Measurements from ENCODE around the gene ZNF580.

ZNF580 gene

DNA sequence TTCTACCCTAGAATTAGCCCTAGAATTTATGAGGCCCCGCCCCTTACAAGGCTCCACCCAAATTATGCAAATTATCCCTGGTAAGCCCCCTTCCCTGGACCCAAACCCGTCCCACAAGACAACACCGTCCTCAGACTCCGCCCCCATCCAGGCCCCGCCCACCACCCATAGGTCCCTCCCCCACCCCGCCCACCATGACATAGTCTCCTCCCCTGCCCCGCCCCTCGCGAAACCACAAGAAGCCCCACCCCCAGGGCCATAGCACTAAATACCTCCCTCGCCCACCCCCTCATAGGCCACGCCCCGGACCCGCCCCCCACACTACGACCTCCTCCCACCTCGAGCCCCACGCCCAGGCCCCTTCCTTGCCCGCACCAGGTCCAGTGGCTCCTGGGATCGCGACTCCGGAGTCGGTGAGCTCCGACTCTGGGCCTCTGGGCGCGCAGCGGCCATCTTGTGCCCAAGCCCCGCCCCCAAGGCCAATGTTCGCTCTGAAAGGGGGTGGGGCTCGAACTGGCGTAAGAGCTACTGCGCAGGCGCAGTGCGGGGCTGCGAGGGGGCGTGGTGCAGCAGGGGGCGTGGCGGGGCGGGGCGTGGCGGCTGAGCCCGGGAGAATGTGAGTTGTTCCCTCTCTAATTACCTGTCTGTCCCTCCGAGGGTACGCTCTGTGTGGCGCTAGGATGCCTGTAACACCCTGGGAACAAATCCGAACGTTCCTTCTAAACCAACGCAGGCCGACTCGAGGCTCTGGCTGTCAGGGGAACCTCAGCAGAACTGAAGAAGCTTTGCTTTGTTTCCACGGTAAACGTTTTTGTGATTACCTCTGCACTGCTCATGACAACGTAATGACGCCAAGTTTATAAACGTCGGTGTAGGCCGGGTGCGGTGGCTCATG, 16.4 kb upstream of the ZNF580 start, which contains the start of gene ZNF784:
TSS of gene ZNF784 (minus strand) at position 458 of the 895 bp plus-strand sequence. CDS start at position 453, 5 bp downstream.
- DNase-seq = peak; percentile 89 to 94

DNA sequence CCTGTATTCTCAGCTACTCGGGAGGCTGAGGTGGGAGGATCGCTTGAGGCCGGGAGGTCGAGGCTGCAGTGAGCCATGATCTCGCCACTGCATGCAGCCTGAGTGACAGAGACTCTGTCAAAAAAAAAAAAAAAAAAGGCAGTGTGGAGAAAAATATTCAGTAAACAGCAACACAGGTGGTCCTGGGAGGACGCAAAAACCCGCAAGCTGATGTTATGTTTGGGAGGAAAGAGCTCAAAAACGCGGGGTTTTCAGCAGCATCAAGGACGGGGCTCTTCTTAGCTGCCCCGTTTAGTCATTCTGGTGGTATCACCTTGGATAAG, 15.8 kb upstream of the ZNF580 start:
- no peak for DNase-seq

DNA sequence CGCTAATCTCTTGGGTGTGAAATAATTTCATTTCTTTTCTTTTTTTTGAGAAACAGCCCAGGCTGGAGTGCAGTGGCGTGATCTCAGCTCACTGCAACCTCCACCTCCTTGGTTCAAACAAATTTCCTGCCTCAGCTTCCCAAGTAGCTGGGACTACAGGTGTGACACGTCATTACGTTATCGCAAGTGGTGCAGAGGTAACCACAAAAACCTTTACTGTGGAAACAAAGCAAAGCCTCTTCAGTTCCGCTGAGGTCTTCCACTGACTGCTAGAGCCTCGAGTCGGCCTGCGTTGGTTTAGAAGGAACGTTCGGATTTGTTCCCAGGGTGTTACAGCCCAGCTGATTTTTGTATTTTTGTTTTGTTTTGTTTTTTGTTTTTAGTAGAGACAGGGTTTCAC, 14.5 kb upstream of the ZNF580 start:
- DNase-seq = no peak

DNA sequence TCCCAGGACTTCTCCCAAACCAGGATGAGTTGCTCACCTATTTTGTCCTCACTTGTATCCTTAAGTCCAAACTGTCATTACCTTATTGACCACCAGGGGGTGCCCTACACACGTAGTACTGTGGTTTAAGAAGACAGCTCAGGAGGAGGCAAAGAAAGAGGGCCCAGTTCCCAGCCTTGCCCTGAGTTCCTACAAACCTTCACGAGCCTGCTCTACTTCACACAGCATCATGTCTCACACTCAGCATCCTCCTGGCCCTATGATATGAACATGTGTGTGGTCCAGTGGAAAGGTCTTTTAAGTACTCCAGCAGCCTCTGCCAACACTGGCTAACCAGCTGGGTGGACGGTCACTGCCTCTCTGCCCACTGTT, 8.4 kb upstream of the ZNF580 start:
- peak; percentile 85 to 94 for DNase-seq

DNA sequence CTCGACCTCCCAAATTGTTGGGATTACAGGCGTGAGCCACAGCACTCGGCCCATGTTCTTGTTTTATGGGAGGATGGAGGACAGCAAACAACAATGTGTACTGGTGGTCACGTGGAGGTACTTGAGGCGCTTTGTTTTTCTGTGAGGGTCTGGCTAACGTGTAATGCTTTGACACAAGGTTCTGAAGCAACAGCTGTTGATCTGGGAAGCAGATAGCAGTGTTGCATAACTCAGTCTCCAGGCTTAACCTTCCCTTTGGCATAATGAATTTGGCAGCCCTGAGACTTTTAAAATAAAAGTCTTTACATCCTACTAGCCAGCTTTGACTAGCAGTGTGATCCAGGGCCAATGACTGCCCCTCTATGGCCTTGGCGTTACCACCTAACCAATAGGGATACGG, 6.9 kb upstream of the ZNF580 start:
- no peak for DNase-seq

DNA sequence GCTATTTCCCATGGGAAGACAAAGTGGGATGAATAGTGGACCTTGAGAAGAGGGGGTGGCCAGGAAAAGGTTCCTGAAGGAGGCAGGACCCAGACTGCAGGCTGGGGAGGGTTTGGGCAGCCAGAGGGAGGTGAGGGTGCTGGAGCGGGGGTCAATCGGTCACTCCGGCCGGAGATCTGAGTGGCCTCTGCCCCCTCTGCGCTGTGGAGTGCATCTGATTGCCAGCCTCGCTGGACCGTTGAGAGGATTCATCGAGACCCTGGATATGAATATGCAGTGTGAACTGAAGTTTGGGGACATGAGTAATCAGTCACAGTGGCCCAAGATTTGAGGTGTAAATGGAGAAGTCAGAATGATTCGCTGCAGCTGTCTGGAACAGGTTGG, 5.5 kb upstream of the ZNF580 start:
- no peak for DNase-seq

DNA sequence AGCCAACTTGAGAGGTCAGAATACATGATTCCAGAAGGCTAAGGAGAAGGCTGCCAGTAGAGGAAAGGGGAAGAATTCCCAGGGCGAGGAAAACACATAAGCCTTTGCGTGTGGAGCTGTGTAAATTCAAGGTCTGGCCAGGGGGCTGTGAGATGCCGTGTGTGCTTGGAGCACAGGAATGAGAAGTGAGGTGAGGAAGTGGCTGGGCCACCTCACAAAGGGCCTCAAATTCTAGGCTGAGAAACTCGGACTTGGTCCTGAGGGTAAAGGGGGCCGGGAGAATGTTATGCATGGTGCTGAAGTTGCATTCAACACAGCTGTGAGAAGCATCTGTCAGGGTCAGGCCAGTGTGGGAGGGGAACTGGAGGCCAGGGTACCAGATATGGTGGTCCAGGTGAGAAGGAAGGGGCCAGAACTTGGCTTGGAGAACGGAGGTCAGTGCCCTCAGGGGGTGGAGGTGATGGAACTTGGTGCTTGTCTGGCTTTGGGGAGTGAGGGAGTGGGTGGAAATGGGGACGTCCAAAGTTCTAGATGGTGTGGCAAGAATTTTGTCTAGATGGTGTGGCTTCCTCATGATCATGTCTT, 4.9 kb upstream of the ZNF580 start:
- no peak for DNase-seq

DNA sequence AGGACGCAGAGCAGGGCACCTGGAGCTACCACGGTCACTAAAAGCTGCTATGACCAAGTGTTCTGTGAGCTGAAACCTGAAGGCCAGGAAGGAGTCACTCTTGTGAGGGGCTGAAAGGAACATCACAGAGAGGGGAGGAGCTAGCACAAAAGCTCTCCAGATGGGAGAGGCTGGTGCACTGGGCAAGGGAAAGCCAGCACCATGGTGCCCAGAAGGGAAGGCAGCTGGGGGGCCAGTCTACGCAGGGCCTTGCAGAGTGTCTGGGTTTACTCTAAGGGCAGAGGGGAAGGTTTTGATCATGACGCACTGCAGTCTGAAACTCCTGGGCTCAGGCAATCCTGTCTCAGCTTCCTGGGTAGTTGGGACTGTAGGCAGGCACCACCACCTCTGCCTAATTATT, 4.1 kb upstream of the ZNF580 start:
- DNase-seq = no peak

DNA sequence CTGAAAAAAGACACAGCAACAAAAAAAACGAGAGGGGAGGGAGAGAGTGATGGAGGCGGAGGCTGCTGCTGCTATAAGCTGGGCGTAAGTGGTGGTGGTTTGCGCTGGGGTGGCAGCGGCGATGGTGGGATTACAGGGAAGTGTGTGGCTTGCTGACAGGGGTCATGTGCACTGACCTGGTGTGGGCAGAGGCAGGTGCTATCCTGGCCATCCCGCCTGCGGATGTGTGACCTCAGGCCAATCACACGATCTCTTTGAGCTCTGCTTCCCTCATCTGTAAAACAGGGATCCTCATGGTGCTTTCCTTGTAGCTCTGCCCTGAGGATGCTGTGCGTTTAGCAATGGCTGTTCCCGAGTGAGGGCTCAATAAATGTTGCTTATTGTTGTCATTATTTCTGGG, 3.3 kb upstream of the ZNF580 start:
- no peak for DNase-seq

DNA sequence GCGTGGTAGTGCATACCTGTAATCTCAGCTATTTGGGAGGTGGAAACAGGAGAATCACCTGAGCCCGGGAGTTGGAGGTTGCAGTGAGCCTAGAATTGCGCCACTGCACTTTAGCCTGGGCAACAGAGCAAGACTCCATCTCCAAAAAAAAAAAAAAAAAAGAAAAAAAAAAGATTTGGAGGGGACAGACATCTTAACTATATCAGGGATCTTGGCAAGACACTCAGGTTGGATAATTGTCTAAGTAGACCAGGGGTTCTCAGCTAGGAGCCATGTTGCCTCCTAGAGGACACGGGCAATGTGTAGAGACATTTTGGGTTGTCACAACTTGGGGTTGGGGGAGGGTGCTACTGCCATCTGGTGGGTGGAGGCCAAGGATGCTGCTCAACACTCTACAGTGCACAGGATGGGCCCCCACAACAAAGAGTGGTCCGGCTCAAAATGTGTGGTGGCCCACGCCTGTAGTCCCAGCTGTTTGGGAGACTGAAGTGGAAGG, 1.9 kb upstream of the ZNF580 start:
- peak; percentile 77 to 80 for DNase-seq

DNA sequence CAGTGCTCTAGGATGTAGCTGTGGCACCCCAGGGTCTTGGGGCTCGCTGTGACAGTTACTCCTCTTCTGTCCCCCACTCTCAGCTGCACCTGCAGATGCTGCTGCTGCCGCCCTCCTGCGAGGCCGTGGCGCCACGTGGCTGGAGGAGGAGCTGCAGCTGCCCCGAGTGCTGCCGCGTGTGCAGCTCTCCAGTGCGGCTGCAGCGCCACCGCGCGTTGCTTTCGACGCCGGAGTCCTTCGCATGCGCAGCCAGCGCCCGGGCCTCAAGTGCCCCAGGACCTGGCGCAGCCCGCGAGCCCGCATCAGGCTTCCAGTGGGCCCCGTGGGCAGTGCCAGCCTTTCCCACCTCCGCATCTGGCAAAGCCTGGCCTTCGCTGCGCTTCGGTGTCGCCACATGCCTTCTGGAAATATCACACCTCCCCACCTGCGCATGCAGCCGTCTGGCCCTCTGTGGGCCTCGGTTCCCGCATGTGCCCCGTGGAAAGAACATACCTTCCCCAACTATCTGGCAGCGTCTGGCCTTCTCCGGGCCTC, 692 bp upstream of the ZNF580 start:
- DNase-seq = peak in 1 of 2 experiments; percentile 63

DNA sequence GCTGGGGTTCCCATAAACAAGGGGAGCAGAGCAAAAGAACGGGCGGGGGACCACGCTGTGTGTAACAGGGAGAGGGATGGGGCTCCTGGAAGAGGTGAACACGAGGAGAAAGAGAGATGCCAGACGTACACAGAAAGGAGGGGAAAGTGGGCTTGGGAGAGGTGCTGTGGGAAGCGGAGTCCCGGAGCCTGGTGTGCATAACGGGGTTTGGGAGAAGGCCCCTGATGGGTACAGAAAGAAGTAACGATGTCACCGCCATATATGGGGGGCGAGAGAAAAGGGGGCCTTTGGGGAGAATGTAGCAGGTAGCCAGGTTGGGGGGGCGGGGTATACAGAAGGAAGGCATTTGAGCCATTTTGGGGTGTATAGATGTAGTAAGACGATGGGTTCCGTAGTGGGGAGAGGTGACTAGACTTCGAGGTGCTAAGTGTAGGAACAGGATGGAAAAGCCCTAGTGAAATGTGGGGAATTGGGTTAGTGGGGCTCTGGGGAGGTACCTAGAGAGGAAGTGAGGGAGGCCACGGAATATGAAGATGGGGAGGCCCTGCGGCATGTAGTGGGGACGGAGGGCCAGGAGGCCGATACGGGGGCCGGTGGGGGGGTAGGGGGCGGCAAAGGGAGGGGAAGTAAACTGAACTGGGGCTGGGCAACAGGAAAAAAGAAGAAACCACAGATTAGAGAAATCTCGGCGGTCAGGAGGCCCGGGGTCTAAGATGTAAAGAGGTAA, 787 bp downstream of the ZNF580 start:
- peak in 1 of 2 experiments; percentile 51 for DNase-seq

DNA sequence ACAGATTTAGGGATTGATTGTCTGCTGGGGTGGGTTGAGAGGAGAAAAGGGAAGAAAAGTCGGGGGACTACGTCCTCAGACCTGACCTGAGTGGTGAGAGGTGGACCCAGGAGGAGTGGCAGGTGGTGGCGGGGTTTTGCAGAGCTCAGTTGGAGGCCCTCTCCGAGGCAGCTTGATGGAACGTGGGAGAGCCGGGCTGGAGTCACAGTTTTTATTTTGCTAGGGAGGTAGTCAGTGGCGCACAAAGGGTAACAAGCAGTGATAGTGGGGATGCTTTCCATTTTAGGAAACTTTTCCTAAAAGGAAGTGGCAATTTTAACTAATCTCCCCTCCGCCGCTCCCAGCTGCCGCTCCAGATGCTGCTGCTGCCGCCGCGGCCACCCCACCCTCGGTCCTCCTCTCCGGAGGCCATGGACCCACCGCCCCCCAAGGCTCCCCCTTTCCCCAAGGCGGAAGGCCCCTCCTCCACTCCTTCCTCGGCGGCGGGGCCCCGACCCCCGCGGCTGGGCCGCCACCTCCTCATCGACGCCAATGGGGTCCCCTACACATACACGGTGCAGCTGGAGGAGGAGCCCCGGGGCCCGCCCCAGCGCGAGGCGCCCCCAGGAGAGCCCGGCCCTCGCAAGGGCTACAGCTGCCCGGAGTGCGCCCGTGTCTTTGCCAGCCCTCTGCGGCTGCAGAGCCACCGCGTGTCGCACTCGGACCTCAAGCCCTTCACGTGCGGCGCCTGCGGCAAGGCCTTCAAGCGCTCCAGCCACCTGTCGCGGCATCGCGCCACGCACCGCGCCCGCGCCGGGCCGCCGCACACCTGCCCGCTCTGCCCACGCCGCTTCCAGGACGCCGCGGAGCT, 1.6 kb downstream of the ZNF580 start:
- DNase-seq = peak in 1 of 2 experiments; percentile 22

DNA sequence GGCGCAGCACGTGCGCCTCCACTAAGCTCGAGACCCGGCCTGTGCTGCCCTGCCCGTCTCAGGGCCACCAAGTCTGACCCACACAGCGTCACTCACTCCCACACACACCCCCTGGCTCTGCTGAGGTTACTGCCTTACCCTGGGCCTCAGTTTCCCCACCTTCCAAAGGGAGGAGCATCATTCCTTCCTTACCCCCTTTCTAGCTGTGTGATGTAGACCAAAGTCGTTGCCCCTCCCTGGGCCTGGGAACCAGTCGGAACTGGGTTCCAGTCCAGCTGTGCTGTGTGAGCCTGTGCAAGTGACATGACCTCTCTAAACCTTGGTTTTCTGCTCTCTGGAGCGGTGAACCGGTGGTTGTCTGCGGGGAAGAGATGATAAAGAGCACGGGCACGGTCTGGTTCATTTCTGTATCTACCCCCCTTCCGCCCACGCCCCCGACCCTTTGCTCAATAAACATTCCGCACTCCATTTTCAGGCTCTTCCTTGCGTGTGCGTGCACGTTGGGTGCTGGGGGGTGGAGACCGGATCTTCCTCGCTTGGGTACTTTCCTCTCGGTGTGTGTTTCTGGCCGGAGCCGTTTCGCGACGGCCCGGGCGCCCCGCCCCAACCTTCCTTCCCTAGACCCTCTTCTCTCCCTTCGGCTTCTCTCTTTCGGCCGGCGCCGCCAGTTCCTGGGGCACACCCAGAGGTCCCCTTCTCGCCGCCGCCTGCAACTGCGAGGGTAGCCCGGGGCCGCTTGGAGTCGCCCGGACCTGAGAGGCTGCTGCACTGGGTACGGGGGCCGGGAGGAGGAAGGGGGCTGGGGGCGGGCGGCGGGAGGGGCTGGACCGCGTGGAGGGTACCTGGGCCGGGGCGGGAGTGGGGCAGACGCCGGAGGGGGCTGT, 2.4 kb downstream of the ZNF580 start, which contains the start of gene ZNF581:
TSS of gene ZNF581 (plus strand) at position 647 of the 884 bp plus-strand sequence. CDS start 923 bp downstream, outside the sequence.
- DNase-seq = peak in 1 of 2 experiments; percentile 70

DNA sequence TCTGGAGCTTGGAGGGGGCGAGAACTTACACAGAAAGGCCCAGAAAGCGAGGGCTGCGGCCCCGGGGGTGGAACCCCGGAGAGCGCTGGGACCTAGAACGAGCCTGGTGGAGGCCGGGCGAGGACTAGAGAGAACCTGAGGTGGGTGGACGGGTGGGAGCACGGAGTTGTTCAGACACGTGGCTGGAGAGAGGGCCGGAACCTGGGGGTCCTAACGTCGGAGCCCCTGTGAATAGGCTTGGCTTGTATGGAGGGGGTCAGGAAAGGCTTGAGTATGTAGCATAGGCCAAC, 3.0 kb downstream of the ZNF580 start:
- no peak for DNase-seq

DNA sequence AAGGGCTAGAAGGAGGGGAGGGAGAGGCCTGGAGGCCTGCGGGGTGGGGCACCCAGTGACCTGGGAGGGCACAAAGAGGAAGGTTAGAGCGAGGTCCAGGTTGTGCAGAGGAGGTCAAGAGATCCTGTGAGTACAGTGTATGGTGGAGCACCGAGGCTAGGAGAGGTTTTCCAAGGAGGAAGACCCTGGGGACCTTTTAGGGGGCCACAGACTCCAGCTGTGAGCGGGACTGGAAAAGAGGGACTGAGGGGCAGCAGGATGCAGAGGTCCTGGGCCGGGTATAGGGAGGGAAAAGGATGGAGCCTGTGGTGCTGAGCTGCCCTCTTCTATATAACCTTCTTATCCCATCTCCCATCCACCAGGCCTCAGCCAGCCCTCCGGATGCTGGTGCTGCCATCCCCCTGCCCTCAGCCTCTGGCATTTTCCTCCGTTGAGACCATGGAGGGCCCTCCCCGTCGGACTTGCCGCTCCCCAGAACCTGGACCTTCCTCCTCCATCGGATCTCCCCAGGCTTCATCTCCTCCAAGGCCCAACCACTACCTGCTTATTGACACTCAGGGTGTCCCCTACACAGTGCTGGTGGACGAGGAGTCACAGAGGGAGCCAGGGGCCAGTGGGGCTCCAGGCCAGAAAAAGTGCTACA, 3.5 kb downstream of the ZNF580 start:
- no peak for DNase-seq

DNA sequence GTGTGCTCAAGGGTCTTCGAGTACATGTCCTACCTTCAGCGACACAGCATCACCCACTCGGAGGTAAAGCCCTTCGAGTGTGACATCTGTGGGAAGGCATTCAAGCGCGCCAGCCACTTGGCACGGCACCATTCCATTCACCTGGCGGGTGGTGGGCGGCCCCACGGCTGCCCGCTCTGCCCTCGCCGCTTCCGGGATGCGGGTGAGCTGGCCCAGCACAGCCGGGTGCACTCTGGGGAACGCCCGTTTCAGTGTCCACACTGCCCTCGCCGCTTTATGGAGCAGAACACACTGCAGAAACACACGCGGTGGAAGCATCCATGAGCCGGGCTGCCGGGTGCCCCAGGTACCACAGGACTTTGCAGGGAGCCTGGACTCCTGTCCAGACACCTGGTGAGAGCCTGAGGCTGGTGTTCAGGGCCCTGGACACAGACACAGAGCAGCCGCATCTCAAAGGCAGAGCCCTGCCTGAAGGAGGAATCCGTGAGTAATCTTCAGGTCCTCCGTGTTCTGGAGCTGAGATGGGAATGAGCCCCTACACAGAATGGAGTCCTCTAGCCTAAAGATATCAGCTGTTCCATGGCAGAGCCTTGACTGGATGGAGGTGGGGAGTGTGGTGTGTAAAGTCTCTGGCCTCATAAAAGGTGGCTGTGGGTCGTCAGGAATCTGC, 4.2 kb downstream of the ZNF580 start:
- DNase-seq = no peak

DNA sequence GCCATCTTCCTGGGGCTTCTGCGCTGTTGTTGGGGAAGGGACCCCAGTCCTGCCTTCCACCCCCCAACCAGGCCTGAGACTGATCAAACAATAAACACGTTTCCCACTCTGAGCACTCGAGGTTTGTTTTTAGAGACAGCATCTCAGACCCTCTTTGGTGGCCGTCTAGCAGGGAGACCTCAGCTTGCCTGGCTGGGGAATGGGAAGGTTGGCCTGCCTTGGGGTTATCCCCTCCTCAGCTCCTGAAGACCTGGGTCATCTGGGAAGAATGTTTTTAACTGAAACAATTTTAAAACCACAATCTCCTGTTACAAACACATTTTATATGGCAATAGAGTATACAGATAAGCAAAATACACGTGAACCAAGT, 4.7 kb downstream of the ZNF580 start:
- no peak for DNase-seq

DNA sequence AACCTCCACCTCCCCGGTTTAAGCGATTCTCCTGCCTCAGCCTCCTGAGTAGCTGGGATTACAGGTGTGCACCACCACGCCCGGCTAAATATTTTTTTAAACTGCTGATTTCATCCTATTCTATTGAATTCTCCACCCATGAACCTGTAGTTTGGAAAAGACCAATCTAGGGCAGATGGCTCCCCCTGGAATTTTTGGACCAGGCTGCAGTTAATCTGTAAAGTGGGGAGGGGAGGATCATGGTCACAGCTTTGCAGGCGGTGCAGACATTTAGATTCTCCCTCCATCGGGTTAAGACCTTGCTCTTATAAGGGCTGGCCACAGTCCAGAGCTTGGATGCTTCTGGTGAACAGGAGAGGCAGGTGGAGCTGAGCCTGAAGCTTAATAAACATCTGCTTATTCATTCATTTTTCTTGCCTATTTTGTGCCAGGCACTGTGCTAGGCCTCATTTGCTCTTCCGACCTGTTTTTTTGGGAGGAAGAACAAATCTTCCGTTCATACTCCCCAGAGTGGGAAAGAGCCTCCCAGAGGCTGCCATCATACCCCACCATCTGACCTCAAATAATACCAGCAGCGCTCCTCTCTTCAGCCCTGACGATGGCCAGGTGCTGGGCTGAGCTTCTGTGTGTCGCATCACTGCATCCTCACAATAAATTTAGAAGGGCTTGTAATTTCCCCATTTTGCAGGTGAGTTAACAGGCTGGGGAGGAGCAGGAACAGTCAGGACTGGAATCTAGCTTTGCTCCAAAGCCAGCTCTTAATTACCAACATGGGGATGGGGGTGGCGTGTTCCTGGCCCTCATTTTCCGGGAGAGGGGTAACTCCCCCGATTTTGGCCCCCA, 6.3 kb downstream of the ZNF580 start:
- DNase-seq = peak in 1 of 2 experiments; percentile 47
